Amniotic stem cell (primary cell): Measurements from ENCODE around the gene POU2F1.

Experiments used
- DNase-seq: peaks from one replicate; lab custom pipeline; 2025; lab: John Stamatoyannopoulos, UW

Gene POU2F1

DNA sequence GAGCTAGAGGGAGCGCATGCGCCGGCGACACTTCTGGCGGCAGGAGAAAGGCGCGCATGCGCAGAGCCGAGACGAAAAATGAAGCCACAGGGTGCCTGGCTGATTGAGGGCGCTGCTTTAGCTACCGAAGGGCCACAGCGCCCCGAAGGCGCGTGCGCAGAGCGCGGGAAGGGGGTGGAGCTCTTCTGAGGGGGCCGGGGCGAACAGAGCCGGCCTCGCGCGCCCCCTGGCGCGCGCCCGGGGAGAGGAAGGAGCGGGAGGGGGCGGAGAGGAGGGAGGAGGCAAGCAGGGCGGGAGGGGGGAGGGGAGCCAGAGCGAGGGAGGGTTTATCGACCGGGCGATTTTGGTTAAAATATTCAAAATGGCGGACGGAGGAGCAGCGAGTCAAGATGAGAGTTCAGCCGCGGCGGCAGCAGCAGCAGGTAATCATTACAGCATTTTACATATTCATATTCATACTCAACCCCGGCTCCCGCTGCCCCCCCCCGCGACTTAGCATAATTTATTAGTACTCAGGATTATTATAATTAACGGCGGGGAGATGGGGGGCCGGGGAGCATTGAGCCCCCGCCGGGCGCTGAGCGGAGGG, at the start of gene POU2F1:
POU2F1 (plus strand) TSS at position 350 of the 589 bp plus-strand sequence; CDS start at position 362, 12 bp downstream.
- peak; percentile 100 for DNase-seq

- no peak for DNase-seq
Observed at GRCh38 chr1:167171286-167171929, 49.3 kb upstream of the POU2F1 start.

DNA sequence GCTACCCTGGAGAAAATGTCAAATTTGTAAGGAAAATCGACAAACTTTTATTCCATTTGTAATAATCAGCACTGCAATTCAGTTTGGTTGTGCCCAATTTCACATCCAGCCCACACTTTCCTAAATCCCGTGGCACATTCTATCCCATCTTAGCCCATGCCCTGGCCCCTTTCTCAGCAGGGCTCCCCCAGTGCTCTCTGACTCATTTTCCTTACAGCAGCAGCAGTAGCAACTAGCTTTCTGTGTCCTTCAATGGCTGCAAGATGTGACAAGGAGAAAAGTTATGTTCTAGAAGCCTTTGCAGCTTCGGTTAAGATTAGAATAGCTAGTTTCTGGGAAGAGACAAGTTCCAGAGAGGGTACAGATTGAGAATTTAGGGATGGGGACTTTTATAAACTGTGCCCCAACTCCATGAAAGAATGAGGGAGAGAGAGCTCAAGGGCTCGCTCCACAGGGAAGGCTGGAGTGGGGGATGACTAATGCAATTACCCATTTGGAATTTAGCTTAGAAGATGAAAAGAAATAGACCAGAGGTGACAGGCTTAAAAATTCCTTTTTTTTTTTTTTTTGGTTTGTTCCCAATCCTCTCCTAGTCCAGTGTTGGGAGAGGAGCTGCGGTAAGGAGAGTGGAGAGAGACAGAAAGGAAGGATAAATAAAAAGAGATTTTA, 47.0 kb upstream of the POU2F1 start:
- no peak for DNase-seq

- DNase-seq, result no peak
Observed at GRCh38 chr1:167175901-167176300, 44.8 kb upstream of the POU2F1 start.

GRCh38 chr1:167178831-167179230, 41.9 kb upstream of the POU2F1 start:
- no peak for DNase-seq

DNA sequence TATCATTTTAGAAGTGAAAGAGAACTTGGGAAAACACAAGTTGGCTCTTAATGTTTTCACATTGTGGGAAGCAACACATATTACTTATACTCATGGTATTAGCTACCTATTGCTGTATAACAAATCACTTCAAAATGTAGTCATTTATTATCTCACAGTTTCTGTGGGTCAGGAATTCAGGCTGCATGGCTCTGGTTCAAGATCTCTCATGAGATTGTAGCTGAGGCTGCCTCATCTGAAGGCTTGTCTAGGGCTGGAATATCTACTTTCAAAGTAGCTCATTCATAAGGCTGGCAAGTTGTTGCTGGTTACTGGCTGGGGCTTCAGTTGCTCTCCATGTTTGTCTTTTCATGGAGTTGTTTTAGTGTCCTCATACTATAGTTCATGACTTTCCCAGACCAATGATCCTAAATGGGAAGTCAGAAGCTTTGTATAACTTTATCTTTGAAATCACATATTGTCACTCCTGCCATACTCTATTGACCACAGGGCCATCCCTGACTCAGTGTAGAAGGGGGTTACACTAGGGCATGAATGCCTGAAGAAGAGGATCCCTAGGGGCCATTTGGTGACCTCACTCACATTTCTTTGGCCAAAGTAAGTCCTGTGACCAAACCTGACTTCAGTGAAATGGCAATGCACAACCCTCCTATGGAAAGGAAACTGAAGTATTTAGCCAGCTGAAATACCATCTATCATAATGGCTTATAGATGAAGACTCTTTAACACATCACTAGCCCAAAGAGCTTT, 37.9 kb upstream of the POU2F1 start:
- DNase-seq, result no peak

- DNase-seq, result no peak
Observed at GRCh38 chr1:167184081-167184480, 36.6 kb upstream of the POU2F1 start.

GRCh38 chr1:167185062-167185461, 35.6 kb upstream of the POU2F1 start:
- DNase-seq, result no peak

DNA sequence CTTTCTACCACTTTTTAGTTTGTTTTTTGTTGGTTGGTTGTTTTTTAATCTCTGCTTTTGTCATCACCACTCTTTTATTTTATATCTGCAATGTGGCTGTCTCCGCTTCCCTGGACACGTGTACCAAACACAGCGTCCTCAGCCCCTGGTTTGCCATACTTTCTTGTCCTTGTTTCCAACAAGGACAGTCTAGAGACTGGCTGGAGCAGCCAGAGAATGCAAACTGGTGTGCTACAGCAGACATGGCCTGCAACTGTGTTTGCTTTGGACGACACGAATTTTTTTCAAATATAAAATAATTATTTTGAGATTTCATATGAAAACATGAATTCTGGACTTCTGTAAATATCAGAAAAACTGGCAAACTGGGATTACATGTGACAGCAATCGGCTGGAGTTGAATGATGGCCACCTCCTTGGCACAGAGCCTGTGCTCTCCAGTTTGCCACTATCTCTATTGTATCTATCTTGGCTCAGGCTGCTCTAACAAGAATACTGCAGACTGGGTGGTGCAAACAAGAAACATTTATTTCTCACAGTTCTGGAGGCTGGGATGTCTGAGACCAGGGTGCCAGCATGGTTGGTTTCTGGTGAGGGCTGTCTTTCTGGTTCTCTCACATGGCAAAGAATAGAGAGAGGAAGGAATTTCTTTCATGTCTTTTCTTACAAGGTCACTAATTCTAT, 34.6 kb upstream of the POU2F1 start:
- DNase-seq, result no peak

GRCh38 chr1:167186771-167187170, 33.9 kb upstream of the POU2F1 start:
- DNase-seq, result no peak

DNA sequence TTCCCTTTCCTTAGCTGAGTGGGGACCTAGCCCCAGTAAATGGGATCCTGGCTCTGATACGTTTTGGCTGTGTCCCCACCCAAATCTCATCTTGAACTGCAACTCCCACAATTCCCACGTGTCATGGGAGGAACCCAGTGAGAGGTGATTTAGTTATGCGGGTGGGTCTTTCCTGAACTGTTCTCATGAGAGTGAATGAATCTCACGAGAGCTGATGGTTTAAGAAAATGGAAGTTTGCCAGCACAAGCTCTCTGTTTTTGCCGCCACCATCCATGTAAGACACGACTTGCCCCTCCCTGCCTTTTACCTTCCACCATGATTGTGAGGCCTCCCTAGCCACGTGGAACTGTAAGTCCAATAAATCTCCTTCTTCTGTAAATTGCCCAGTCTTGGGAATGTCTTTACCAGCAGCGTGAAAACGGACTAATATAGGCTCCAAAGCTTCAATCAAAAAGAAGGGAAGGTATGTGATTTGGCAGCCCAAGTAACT, 29.9 kb upstream of the POU2F1 start:
- DNase-seq, result no peak

DNA sequence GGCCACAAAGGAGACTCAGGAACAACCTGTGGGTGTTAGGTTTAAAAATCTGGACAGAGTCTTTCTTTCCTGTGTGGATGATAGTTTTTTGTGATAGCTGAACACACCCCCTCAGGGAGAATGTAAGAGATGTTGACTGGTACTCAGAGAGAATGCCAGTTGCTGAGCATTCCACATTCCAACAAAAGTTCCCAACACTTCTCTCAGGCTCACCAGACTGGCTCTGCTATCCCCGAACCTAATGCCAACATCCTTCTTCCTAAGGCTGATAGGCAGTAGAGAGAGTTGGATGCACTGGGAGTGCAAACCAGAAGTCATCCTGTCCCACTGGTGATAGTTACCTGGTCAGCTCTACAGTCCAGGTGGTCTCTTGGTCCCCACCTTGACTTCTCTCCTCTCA, 28.7 kb upstream of the POU2F1 start:
- no peak for DNase-seq

DNA sequence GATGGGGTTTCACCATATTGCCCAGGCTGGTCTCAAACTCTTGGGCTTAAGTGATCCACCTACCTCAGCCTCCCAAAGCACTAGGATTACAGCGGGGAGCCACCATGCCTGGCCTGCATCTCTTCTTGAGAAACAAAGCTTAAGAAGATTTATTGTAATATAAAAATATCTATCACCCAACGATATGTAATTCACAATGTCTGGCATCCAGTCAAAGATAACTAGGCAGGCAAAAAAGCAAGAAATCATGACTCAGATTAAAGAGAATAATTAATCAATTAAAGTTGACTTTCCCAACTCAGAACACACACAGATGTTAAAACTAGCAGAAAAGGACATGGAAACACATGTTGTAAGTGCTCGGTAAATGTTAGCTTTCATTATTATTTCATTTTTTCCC, 26.5 kb upstream of the POU2F1 start:
- DNase-seq, result no peak

- no peak for DNase-seq
Observed at GRCh38 chr1:167196166-167196565, 24.5 kb upstream of the POU2F1 start.

GRCh38 chr1:167197236-167197635, 23.4 kb upstream of the POU2F1 start:
- DNase-seq, result no peak

DNA sequence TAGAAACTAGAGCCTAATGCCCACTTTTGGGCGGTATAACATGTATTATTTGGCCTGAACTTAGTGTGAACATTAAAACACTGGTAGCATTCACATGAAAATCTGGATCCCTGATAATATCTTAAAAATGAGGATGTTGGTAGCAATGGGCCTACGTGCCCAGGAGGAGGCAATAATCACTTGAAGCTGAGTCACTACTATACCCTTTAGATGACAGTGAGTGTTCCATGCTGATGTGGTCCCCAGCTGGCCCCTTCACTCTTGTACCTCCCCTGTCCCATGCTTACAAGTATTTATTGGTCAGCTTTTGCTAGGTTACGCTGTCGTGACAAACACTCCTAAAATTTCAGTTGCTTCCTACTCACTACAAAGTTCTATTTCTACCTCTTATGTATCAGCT, 23.0 kb upstream of the POU2F1 start:
- DNase-seq, result no peak

DNA sequence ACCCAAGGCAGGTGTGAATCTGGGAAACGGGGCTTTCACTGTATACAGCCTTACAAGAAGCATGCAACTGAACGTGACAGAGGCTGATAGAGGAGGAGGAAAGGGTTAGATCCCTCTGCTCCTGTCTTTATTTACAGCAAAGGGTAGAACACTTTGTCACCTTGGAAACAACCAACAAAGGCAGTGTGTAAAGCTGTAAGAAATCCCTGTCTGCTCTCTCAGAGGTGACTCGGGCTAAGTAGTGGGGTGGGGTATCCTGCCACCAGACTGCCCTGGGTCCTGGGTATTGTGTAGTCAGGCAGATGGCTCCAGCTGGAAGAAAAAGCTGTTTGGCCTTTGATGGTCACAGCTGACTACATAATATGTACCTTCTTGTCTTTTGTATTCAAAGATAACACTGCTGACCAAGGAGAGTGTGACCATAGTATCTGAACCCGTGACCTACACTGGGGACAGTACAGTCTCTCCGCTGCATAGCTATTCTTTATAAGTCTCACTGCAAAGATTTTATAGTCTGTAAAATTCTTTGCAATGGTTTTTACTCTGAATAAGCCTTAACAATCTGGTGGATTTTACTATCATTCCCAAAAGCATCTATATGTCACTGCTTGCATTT, 22.1 kb upstream of the POU2F1 start:
- no peak for DNase-seq

DNA sequence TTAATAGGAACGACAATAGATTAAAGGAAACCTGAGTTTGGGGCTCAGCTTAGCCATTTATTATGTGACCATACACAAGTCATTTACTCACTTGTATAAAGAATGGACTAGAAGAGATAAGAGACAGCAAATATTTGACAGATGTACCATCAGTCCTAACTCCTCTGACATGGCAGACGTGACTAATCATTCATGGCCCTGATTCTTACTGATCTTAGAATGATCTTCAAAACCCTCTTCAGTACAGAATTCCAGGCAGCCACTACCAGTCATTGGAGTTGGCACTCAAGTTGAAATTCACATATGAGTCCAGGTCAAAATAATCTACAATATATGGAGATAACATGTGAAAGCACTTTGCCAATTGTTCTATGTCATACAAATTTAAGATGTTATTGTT, 21.0 kb upstream of the POU2F1 start:
- DNase-seq, result no peak

DNA sequence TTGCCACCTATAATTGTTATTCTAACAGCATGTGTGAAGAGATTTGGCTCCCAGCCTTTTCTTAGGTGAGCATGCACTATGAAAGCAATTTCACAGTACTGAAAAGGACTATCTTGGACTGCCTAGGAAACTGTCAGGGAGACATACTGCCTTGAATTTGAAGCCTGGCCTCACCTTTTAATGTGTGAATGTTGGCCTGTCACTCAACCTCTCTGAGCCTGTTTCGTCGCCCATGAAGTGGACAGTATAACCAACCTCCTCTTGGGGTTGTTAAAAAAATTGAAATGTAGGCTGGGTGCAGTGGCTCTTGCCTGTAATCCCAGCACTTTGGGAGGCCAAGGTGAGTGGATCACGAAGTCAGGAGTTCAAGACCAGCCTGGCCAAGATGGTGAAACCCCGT, 20.4 kb upstream of the POU2F1 start:
- DNase-seq, result no peak

DNA sequence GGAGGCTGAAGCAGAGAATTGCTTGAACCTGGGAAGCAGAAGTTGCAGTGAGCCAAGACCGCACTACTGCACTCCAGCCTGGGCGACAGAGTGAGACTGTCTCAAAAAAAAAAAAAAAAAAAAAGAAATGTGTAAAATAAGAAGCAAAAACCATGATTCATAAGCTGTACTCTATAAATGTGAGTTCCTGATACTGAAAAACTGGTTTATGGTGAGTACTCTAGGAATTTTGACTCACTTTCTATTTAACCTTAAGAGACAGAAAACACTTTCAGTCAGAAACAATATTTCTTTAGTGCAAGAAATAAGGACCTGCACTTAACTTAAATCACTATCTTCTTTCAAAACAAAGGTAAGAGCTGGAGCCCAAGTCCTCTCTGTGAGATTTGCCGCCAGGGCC, 19.9 kb upstream of the POU2F1 start:
- no peak for DNase-seq

- no peak for DNase-seq
Observed at GRCh38 chr1:167202049-167202448, 18.6 kb upstream of the POU2F1 start.
